HG02981 (cell line): ENCODE data around the gene FAM47E.

Experiments used
- ATAC-seq: cut with Tn5 transposase; IDR thresholded peaks from one replicate; pipeline ENCODE4 v1.9.1; 2021; ENCODE audit warnings: mild to moderate bottlenecking, moderate library complexity; ENCODE audit not compliant: unreplicated experiment

FAM47E gene

GRCh38 chr4:76298227-76298626 lies 46.7 kb downstream of the FAM47E start:
- ATAC-seq, result no peak

DNA sequence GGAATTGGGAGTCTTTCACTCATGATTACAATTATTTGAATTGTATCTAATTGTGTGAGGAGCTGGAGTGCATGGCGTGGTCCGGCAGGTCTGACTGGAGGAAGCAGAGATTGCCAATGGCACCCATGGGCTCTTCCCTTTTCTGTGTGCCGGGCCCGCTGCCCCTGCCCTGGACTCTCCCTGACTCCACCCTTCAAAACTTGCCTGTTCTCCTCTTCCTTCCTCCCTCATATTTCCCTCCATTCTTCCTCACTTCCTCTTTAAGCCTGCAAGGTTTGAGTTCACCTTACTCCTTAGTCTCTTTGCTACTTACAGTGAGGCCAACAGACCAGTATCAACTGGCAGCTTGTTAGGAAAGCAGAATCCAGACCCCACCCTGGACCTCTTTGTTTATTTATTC lies 48.5 kb downstream of the FAM47E start:
- ATAC-seq, result no peak

- ATAC-seq, result peak; percentile 99
Measured at GRCh38 chr4:76301068-76301774, 49.7 kb downstream of the FAM47E start.

DNA sequence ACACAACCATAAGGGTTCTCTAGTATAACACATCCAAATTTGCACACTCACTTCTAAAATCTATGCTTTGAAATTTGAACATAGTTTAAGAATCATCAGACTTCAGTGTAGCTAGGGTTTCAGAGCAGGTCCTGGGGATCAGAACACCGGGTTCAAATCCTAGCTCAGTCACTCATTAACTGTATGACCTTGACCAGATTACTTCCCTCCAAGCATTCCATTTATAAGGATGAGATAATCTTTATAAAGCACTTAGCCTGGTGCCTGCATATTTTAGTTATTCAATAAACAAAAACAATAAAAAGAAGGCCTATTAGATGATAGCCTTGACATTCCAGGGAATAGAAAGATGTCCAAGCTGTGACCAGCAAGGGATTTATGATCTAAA lies 50.2 kb downstream of the FAM47E start:
- ATAC-seq, result no peak

DNA sequence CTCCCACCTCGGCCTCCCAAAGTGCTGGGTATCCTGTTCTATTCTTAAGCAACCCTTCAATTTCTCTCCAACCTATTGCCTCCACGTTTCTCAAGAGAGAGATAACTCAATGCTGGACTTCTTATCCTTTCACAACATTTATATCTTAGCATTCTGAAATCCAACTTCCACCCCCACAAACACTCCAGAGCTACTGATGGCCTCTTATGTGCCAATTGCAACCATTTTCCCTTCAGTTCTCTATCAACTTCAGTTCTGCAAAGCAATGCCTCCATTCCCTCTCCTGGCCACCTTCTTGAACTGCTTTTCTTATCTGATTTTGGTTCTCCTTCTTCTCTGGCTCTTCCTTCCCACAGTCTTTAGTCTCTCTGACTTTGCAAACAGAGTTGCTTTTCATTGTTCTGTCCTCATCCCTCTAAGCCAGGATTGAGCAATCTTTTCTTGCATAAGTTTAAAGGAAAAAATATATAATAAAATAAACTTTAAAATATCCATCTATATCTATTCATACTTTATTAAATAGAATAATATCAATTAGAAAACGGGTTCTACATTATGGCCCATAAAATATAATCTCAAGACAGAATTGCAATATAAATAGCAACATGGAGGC lies 51.4 kb downstream of the FAM47E start:
- no peak for ATAC-seq

DNA sequence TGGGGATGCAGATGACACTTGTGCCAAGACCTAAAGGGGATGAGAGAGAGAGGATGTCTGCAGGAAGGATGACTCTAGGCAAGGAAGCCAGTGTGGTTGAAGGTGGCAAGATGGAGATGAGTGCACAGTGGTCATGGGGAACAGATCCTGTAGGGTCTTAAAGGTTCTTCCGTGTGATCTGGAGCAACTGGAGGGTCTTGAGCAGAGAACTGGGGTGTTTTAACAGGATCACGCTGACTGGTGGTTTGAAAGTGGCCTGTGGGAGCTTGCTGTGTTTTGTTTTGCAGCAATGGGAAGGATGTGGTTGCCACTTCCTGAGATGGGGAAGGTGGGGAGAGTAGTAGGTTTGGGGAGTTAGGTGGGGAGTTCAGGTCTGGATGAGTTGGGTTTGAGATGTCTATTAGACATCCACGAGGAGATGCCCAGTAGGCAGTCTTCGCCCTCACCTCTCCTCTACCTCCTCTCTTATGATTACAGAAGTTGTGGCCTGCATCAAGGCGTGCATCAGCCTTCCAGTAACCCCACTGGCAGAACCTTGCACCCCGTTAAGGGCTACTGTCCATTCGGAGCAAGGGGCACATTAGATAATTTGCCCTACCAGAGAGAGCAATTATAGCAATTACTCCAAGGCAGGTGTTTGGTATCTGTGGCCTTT lies 53.6 kb downstream of the FAM47E start:
- no peak for ATAC-seq

GRCh38 chr4:76305971-76306881 lies 54.7 kb downstream of the FAM47E start, which contains the start of gene STBD1:
TSS of gene STBD1 (plus strand) at chr4:76306733. CDS start at chr4:76306770, 37 bp downstream.
- ATAC-seq, result no peak

GRCh38 chr4:76306882-76307659 lies 55.5 kb downstream of the FAM47E start:
- no peak for ATAC-seq

GRCh38 chr4:76307660-76308014 lies 56.1 kb downstream of the FAM47E start:
- no peak for ATAC-seq

DNA sequence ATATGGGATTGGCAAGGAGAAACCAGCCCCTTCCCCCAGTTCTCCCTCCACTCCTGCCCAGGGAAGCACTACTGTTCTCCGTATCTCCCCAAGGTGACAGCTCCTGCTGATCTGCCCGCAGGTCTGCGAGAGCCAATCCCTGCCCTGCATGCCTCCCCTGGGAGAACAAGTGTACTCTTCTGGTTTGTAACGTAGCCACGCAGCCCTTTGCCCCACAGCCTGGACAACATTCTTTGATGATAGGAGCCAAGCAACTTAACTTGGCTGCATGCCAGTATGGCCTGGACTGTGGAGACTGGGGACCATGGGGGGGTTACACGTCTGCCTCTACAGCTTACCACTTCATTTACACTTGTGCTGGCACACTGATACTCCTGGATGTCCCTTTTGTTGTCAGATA lies 57.0 kb downstream of the FAM47E start:
- no peak for ATAC-seq

DNA sequence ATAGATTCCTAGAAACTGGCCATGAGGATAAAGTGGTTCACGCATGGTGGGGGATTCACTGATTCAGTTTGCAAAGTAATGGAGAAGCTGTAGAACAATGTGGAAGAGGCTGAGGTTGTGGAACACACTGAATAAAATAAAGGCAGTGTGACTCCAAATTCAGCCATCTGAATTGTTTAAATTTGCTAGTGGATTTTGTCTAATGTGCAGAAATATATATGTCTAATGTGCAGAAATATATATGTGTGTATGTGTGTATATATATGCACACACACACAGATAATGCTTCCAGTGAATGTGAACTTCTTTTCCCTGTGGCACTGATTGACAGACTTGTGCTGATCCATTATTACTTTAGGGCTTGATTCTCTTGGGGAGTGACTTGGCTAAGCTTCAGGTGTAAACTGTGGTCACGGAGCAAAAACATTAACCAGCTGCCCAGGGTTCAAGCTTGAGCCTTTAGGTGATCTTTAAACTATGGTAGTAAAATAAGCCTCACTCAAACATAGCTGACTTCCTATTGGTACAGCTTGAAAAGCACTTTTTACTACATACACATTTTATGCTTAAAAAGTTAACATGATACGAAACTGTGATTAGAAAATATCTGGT lies 58.5 kb downstream of the FAM47E start:
- ATAC-seq, result no peak

DNA sequence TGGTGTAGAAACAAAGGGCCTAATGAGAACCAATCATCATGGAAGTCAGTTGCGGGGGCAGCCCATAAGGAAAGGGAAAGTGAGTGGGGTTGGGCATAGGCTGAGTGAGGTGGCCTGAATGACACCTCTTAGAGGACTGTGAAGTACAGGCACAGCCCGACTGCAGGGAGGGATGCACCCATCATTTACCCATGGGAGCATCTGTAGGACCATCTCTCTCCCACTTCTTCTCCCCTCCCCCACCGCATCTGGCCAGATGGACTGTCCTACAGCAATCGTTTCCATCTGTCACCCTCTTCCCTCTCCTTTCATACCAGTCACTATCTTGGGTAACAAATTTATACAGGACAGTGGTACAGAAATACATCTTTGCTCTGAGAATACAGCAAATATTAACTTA lies 59.2 kb downstream of the FAM47E start:
- ATAC-seq, result no peak

- ATAC-seq, result no peak
Measured at GRCh38 chr4:76311896-76312331, 60.4 kb downstream of the FAM47E start.

DNA sequence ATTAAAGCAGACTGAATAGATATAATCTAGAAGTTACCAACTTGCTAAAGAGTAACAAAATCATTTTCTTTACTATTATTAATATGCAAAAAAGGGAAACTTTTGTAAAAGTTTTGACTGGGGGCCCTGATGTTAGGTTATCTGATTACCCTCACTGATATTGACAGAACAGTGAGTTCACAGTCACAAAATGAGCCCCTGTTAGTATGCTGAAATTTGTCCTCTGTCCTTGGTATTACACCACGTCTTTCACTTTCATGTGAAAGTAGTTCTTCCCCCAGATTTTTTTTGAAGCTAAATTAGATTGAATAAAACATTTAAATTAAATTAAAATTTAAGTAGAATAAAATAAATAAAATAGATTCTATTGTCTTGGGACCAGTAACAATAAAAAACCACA lies 60.9 kb downstream of the FAM47E start:
- no peak for ATAC-seq

DNA sequence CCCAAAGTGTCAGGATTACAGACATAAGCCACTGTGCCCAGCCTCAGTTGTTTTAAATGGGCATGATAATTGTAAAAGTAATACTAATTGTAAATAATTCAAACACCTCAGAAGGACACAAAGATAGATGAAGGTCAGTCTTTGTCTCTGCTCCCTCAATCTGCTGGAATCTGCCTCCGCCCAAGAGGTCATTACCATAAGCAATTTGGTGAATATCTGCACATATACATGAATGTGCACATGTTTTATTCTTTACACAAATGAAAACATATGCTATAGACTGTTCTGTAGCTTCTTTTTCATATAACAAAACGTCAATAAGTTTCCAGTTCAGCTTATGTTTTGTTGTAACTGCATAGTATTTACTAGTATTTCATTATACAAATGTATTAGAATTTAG lies 62.0 kb downstream of the FAM47E start:
- no peak for ATAC-seq

DNA sequence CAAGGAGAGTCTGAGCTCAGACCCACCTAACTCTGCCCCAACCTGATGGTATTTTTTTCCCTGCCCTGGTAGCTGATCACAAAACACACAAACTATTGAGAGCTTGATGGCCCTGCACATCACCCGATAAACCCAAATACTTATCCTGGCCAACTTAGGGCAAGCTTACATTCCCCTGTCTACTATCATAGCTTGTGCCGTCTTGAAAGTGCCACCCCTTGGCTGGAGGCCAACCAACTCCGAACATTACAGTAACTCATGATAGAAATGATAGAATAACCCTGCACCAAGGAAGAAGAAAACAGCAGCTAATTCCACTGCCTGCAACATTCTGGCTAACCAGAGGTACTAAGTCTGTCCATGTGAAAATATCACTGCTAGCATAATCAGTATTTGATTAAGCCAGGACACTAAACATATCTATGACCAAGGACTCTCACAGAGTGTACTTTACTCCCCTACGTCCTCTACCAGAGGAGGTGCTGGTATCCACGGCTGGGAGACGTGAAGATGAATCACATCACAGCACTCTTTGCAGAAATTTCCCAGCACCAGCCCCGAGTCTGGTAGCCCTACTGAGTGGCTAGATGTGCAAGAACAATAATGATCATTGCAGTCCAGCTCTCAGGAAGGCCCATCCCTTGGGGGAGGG lies 63.9 kb downstream of the FAM47E start:
- ATAC-seq, result no peak

GRCh38 chr4:76316131-76316530 lies 64.6 kb downstream of the FAM47E start:
- ATAC-seq, result no peak

DNA sequence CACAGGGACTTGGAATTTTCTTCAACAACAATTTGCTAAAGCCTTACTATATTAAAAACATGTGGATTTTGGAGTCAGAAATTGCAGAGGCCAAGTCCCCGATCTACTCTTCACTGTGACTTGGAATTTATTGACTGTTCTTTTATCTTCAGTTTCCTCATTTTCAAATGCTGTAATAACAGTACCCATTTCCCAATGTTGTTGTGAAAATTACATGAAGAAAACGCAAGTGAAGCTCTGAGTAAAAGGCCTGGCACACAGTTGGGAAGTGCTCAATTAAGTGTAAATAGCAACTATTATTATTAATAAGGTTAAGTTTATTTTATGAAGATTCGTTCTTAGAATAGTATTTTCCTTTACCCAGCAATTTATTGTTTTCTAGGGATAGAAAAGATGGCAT lies 70.7 kb downstream of the FAM47E start:
- ATAC-seq, result no peak

DNA sequence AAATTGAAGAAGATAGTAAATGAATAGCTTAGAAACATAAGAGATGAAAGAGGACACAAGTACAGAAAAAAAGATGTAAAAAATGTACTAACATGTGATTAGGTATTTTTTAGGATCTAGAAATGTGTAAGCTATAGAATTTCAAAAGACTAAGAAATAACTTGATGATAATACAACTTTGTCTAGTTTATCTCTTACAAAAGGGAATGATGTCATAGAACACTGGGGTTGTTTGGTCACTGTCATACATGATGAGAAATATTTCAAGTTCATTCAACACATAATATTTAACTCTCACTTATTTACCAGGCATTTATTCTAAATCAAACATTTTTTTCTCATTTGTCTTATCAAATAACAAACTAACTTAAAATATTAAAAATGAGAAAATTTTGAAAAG lies 73.6 kb downstream of the FAM47E start:
- no peak for ATAC-seq

DNA sequence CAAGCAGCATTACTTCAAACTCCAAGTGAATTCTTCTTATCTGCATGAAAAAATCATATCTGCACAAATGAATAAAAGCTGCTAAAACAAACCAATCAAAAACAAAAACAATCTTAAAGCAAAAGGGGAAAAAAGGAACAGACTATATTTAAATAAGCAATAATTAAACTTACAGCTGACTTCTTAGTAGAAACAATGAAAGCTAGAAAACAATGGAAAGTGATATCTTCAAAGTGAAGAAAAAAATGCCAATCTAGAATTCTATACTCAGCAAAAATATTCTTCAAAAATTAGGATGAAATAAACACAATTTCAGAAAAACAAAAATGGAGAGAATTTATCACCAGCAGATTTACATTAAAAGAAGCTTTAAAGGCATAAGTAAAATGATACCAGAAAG lies 75.0 kb downstream of the FAM47E start:
- ATAC-seq, result no peak
